Endodermal cell (in vitro differentiated cells): Measurements from ENCODE around the gene TTC39C. TPM values are rescaled to one million over a fixed set of nuclear protein-coding genes. Genes with fewer than 3 reads are reported as not detected.

Experiments used
- DNase-seq: peaks from one replicate; pipeline ENCODE4 v3.0.0-alpha.2; 2017
- H3K27ac ChIP-seq: 2 replicates; pipeline ENCODE4 v1.5.1; 2013; ENCODE audit warnings: mild to moderate bottlenecking, low read depth, low read length, moderate library complexity
- H3K27me3 ChIP-seq: 2 replicates; pipeline ENCODE4 v1.6.1; 2013; ENCODE audit warnings: mild to moderate bottlenecking, low read length, moderate library complexity; ENCODE audit not compliant: insufficient read depth, control insufficient read depth, poor library complexity, severe bottlenecking
- H3K36me3 ChIP-seq: 2 replicates; pipeline ENCODE4 v1.7.0; 2013; ENCODE audit warnings: mild to moderate bottlenecking, low read length, moderate library complexity; ENCODE audit not compliant: control insufficient read depth, insufficient read depth
- H3K4me1 ChIP-seq: one replicate; pipeline ENCODE4 v1.7.0; 2013; ENCODE audit warnings: low read length; ENCODE audit not compliant: control insufficient read depth, insufficient read depth
- H3K4me3 ChIP-seq: 2 replicates; pipeline ENCODE4 v1.5.1; 2013; ENCODE audit warnings: mild to moderate bottlenecking, low read length, moderate library complexity
- H3K9ac ChIP-seq: 2 replicates; pipeline ENCODE4 v1.6.1; 2013; ENCODE audit warnings: mild to moderate bottlenecking, low read length, moderate library complexity; ENCODE audit not compliant: poor library complexity, severe bottlenecking; ENCODE audit errors: extremely low read depth
- H3K9me3 ChIP-seq: 2 replicates; pipeline ENCODE4 v1.6.1; 2013; ENCODE audit warnings: mild to moderate bottlenecking, low read length, moderate library complexity; ENCODE audit not compliant: control insufficient read depth
- H3K27ac Mint-ChIP-seq: 2 replicates; pipeline ENCODE4 v1.8.0; 2020; ENCODE audit warnings: mixed read lengths
- H3K27me3 Mint-ChIP-seq: 2 replicates; pipeline ENCODE4 v1.8.0; 2021; ENCODE audit warnings: mild to moderate bottlenecking, mixed read lengths; ENCODE audit not compliant: insufficient read depth
- H3K36me3 Mint-ChIP-seq: 2 replicates; pipeline ENCODE4 v1.8.0; 2020; ENCODE audit warnings: low read depth, mixed read lengths
- H3K4me1 Mint-ChIP-seq: 2 replicates; pipeline ENCODE4 v1.8.0; 2020; ENCODE audit warnings: mixed read lengths
- H3K4me3 Mint-ChIP-seq: 2 replicates; pipeline ENCODE4 v1.8.0; 2020; ENCODE audit warnings: mild to moderate bottlenecking, moderate library complexity, mixed read lengths
- H3K9me3 Mint-ChIP-seq: 2 replicates; pipeline ENCODE4 v1.8.0; 2020; ENCODE audit warnings: mild to moderate bottlenecking, mixed read lengths
- WGBS, 2 experiments: methylation state at CpG; one replicate each; pipeline versions ENCODE4 v1.1.5 to v1.1.7; 2013; ENCODE audit warnings: missing lambda C conversion rate in 2 of 2, mixed read lengths in 1 of 2; ENCODE audit not compliant: insufficient coverage in 1 of 2, insufficient read length in 1 of 2; 5-methylcytosine and 5-hydroxymethylcytosine counted together
- total RNA-seq, 2 donors: library from RNA; stranded (reverse); fragmentation: NEBNext Ultra II Directional in 1 of 2; extraction: Animal tissue kit (Norgen Biotek cat#: 25700) in 1 of 2; gene quantifications; 2 replicates in 1 of 2; 3 replicates in 1 of 2; pipeline ENCODE4 v1.2.1, GENCODE V29; 2021
- TF ChIP-seq, protein P1 (sequence below): fragments of 200-600 bp; sonication (generic); conservative IDR thresholded peaks from 2 replicates; pipeline ENCODE4 v1.5.0; 2021; ENCODE audit warnings: antibody characterized with exemption, mild to moderate bottlenecking

Gene TTC39C
- total RNA-seq, 2 donors from 2014 or later = 14.0 to 19.7 TPM

DNA sequence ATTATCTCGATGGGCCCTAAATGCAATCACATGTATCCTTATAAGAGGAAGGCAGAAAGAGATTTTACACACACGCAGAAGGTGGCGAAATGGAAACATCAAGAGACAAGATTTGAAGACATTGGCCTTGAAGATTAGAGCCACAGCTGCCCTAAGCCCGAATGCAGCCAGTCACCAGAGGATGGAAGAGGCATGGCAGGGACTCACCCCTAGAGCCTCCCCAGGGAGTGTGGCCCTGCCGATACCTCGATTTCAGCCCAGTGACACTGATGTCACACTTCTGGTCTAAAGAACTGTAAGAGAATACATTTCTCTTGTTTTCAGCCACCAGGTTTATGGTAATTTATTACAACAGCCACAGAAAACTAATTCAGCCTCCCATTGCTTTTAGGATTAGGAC, 17.4 kb downstream of the TTC39C start:
- Histone ChIP-seq H3K27ac (no peak overlapping the region), H3K4me1 (no peaks in the 10 kb centered on the region), H3K9me3 (no peaks in the 10 kb centered on the region), H3K36me3 (no peaks in the 10 kb centered on the region), H3K9ac (no peak overlapping the region), H3K4me3 (no peak overlapping the region), H3K27me3 (peaks cover 79% of the 10 kb centered on the region)
- peaks cover 24% of the 10 kb centered on the region for H3K27me3 Mint-ChIP-seq
- TF ChIP-seq, protein P1, sequence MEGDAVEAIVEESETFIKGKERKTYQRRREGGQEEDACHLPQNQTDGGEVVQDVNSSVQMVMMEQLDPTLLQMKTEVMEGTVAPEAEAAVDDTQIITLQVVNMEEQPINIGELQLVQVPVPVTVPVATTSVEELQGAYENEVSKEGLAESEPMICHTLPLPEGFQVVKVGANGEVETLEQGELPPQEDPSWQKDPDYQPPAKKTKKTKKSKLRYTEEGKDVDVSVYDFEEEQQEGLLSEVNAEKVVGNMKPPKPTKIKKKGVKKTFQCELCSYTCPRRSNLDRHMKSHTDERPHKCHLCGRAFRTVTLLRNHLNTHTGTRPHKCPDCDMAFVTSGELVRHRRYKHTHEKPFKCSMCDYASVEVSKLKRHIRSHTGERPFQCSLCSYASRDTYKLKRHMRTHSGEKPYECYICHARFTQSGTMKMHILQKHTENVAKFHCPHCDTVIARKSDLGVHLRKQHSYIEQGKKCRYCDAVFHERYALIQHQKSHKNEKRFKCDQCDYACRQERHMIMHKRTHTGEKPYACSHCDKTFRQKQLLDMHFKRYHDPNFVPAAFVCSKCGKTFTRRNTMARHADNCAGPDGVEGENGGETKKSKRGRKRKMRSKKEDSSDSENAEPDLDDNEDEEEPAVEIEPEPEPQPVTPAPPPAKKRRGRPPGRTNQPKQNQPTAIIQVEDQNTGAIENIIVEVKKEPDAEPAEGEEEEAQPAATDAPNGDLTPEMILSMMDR = no peak
- peaks cover 16% of the 10 kb centered on the region for H3K4me1 Mint-ChIP-seq
- no peaks in the 10 kb centered on the region for H3K36me3 Mint-ChIP-seq
- no peaks in the 10 kb centered on the region for H3K9me3 Mint-ChIP-seq
- DNase-seq = no peak
- no peak overlapping the region for H3K4me3 Mint-ChIP-seq
- H3K27ac Mint-ChIP-seq = no peak overlapping the region
- 89 to 92% methylated on average over 4 to 6 of the region's 6 CpGs for WGBS, 2 experiments

DNA sequence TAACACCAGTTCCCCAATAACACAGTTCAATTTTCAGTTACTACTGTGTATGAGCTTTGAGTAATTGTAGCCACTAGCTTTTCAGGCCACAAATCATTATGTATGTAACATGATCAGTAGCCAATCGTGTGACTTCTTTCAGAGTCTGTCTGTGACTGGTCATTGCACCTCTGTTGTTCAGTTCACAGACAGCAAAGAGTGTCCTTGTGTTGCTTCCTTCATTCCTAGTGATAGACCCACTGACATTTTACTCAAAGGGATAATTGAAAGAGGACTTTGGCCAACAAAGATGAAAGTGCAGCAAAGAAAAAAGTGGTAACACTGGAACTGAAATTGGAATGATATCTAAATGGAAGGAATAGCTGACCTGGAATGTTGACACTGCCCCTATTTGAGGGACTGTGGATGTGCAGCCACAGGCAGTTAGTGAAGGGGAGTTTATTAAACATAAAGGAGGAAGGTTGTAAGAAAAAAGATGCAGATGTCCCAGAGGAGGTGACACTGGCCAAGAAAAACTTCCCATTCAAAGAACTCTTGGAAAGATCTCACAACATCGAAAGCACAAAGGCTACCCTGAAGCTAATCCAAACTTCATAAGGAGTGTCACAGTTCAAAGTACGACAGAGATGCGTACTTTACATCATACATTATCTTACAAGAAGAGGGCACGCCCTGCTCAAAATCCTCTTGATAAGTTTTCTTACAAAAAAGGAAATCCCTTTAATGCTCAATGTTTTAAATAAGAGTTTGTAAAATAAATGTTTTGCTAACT, 19.3 kb downstream of the TTC39C start:
- no peak overlapping the region for H3K9ac ChIP-seq
- WGBS, 2 experiments = 90 to 94% methylated on average over 5 of the region's 5 CpGs
- no peak overlapping the region for H3K4me3 ChIP-seq
- Mint-ChIP-seq H3K27me3 (peaks cover 24% of the 10 kb centered on the region), H3K4me3 (no peak overlapping the region), H3K9me3 (no peaks in the 10 kb centered on the region), H3K27ac (no peak overlapping the region), H3K36me3 (no peaks in the 10 kb centered on the region), H3K4me1 (peaks cover 14% of the 10 kb centered on the region)
- no peaks in the 10 kb centered on the region for H3K4me1 ChIP-seq
- no peaks in the 10 kb centered on the region for H3K9me3 ChIP-seq
- TF ChIP-seq, protein P1 = no peak
- DNase-seq = no peak
- peaks cover 89% of the 10 kb centered on the region for H3K27me3 ChIP-seq
- no peak overlapping the region for H3K27ac ChIP-seq
- no peaks in the 10 kb centered on the region for H3K36me3 ChIP-seq

DNA sequence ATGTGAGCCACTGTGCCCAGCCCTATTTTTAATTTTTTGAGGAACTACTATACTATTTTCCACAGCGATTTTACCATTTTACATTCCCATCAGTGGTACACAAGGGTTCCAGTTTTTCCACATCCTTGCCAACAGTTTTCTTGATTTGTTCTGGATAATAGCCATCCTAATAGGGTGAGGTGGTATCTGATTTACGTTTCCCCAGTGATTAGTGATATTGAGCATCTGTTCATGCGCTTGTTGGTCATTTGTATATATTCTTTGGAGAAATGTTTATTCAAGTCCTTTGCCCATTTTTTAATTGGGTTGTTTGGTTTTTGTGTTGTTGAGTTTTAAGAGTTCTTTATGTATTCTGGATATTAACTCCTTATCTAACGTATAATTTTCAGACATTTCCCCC, 20.8 kb downstream of the TTC39C start:
- H3K4me1 ChIP-seq = no peaks in the 10 kb centered on the region
- WGBS, 2 experiments = 95 to 100% methylated on average over 2 to 3 of the region's 4 CpGs
- H3K4me3 Mint-ChIP-seq = no peak overlapping the region
- H3K27ac ChIP-seq = no peak overlapping the region
- H3K27me3 Mint-ChIP-seq = peaks cover 22% of the 10 kb centered on the region
- H3K36me3 ChIP-seq = no peaks in the 10 kb centered on the region
- TF ChIP-seq, protein P1 = no peak
- no peaks in the 10 kb centered on the region for H3K9me3 ChIP-seq
- peaks cover 5% of the 10 kb centered on the region for H3K4me1 Mint-ChIP-seq
- peaks cover 84% of the 10 kb centered on the region for H3K27me3 ChIP-seq
- H3K27ac Mint-ChIP-seq = no peak overlapping the region
- no peak overlapping the region for H3K4me3 ChIP-seq
- H3K9me3 Mint-ChIP-seq = no peaks in the 10 kb centered on the region
- H3K9ac ChIP-seq = no peak overlapping the region
- no peaks in the 10 kb centered on the region for H3K36me3 Mint-ChIP-seq
- no peak for DNase-seq
